Glutamatergic neuron (in vitro differentiated cells): ENCODE measurements around the gene FSTL3. TPM values are rescaled to one million over a fixed set of nuclear protein-coding genes. Genes with fewer than 3 reads are reported as not detected.

Experiments
- DNase-seq: peaks from one replicate; pipeline ENCODE4 v3.0.0; 2022
- H3K27ac Mint-ChIP-seq: one replicate; pipeline ENCODE4 v1.8.0; 2020; ENCODE audit warnings: mild to moderate bottlenecking, mixed read lengths, inconsistent platforms; ENCODE audit not compliant: unreplicated experiment
- H3K27me3 Mint-ChIP-seq: one replicate; pipeline ENCODE4 v1.8.0; 2020; ENCODE audit warnings: mild to moderate bottlenecking, moderate library complexity, mixed read lengths, inconsistent platforms; ENCODE audit not compliant: unreplicated experiment
- H3K36me3 Mint-ChIP-seq: one replicate; pipeline ENCODE4 v1.8.0; 2020; ENCODE audit warnings: mild to moderate bottlenecking, mixed read lengths, inconsistent platforms; ENCODE audit not compliant: unreplicated experiment
- H3K4me1 Mint-ChIP-seq: one replicate; pipeline ENCODE4 v1.8.0; 2020; ENCODE audit warnings: mild to moderate bottlenecking, low read depth, mixed read lengths, inconsistent platforms; ENCODE audit not compliant: unreplicated experiment
- H3K4me3 Mint-ChIP-seq: one replicate; pipeline ENCODE4 v1.8.0; 2020; ENCODE audit warnings: mild to moderate bottlenecking, mixed read lengths, inconsistent platforms; ENCODE audit not compliant: unreplicated experiment
- H3K9me3 Mint-ChIP-seq: one replicate; pipeline ENCODE4 v1.8.0; 2020; ENCODE audit warnings: mild to moderate bottlenecking, moderate library complexity, mixed read lengths, inconsistent platforms; ENCODE audit not compliant: unreplicated experiment
- CTCF ChIP-seq: fragments of 200-600 bp; sonication (generic); IDR thresholded peaks from one replicate; pipeline ENCODE4 v1.5.0; 2021; ENCODE audit not compliant: partially characterized antibody, unreplicated experiment
- total RNA-seq: library from RNA; stranded (reverse); fragmentation: NEBNext Ultra II Directional; extraction: Animal tissue kit (Norgen Biotek cat#: 25700); gene quantifications from one replicate; pipeline ENCODE4 v1.2.1, GENCODE V29; 2021; ENCODE audit not compliant: unreplicated experiment

FSTL3 gene
- total RNA-seq, 1 donor from 2014 or later, result 10.7 TPM

- peaks cover 18% of the 10 kb centered on the region for H3K27me3 Mint-ChIP-seq
- TF ChIP-seq CTCF, result no peak
- DNase-seq, result no peak
- H3K9me3 Mint-ChIP-seq, result peaks cover 18% of the 10 kb centered on the region
- H3K4me3 Mint-ChIP-seq, result no peak overlapping the region
- peaks cover 15% of the 10 kb centered on the region for H3K4me1 Mint-ChIP-seq
- H3K36me3 Mint-ChIP-seq, result peaks cover 5% of the 10 kb centered on the region
- no peak overlapping the region for H3K27ac Mint-ChIP-seq
Measured at GRCh38 chr19:718991-719512, 42.9 kb downstream of the FSTL3 start.

- Mint-ChIP-seq H3K4me3 (no peak overlapping the region), H3K27ac (no peak overlapping the region), H3K9me3 (peaks cover 18% of the 10 kb centered on the region), H3K27me3 (peaks cover 18% of the 10 kb centered on the region), H3K36me3 (peaks cover 5% of the 10 kb centered on the region), H3K4me1 (peaks cover 15% of the 10 kb centered on the region)
- TF ChIP-seq CTCF, result no peak
- DNase-seq, result peak; percentile 63
Measured at GRCh38 chr19:719636-720344, 43.6 kb downstream of the FSTL3 start.

- Mint-ChIP-seq H3K4me3 (peak overlapping the region; percentile 67), H3K4me1 (peaks cover 13% of the 10 kb centered on the region), H3K27ac (peak overlapping the region; percentile 72), H3K27me3 (peaks cover 14% of the 10 kb centered on the region), H3K36me3 (peaks cover 2% of the 10 kb centered on the region), H3K9me3 (peaks cover 16% of the 10 kb centered on the region)
- no peak for TF ChIP-seq CTCF
- peak; percentile 65 for DNase-seq
Measured at GRCh38 chr19:720345-721160, 44.4 kb downstream of the FSTL3 start.

GRCh38 chr19:722553-723101 is 46.4 kb downstream of the FSTL3 start:
- no peak overlapping the region for H3K4me3 Mint-ChIP-seq
- H3K9me3 Mint-ChIP-seq, result peaks cover 16% of the 10 kb centered on the region
- H3K27ac Mint-ChIP-seq, result no peak overlapping the region
- H3K27me3 Mint-ChIP-seq, result peaks cover 15% of the 10 kb centered on the region
- no peak for DNase-seq
- H3K36me3 Mint-ChIP-seq, result no peaks in the 10 kb centered on the region
- H3K4me1 Mint-ChIP-seq, result peaks cover 8% of the 10 kb centered on the region
- no peak for TF ChIP-seq CTCF
